Pancreas (tissue), 10 donors: Measurements from ENCODE around the gene USP10. TPM values are rescaled to one million over a fixed set of nuclear protein-coding genes. Genes with fewer than 3 reads are reported as not detected.
"Not testable (repeated sequence)": the region's sequence is repeated elsewhere in the genome, so short reads cannot be mapped to it uniquely, and the experiment has no call there.

Experiments used
- ATAC-seq, 4 donors: fragments of 200-7000 bp; cut with Tn5 transposase; one replicate each; pipeline versions ENCODE4 v1.8.0 to v1.9.1; 2020; ENCODE audit warnings: mild to moderate bottlenecking in 4 of 4, moderate library complexity in 4 of 4
- DNase-seq, 6 donors: peaks; one replicate each; pipeline ENCODE4 v3.0.0-alpha.2; 2020
- FAIRE-seq: peaks from 2 replicates; lab custom pipeline; 2012; peaks lifted over from hg19 to GRCh38; lab: Jason Lieb, UNC
- H3K27ac ChIP-seq, 4 donors: fragments of 200-600 bp; sonication (generic); 1 replicate in 3 of 4; 2 replicates in 1 of 4; pipeline versions ENCODE4 v1.5.0 to v1.8.0; 2020
- H3K27me3 ChIP-seq, 4 donors: fragments of 200-600 bp; one replicate each; pipeline ENCODE4 v1.8.0; 2021
- H3K36me3 ChIP-seq, 3 donors: fragments of 200-600 bp; sonication (generic) in 1 of 3; one replicate each; pipeline versions ENCODE4 v1.5.0 to v1.8.0; 2020 to 2021
- H3K4me1 ChIP-seq, 3 donors: fragments of 200-600 bp; one replicate each; pipeline ENCODE4 v1.8.0; 2021
- H3K4me3 ChIP-seq, 4 donors: fragments of 200-600 bp; sonication (generic) in 2 of 4; one replicate each; pipeline versions ENCODE4 v1.5.0 to v1.8.0; 2020 to 2021
- H3K9me3 ChIP-seq, 4 donors: fragments of 200-600 bp; one replicate each; pipeline ENCODE4 v1.8.0; 2021
- WGBS, 2 donors: extraction: QIAGEN DNeasy Blood & Tissue Kit; methylation state at CpG; one replicate each; pipeline ENCODE4 v1.1.7; 2013; 5-methylcytosine and 5-hydroxymethylcytosine counted together
- intact Hi-C, 3 donors: fragments of 100-400 bp; cut with DNase I; formaldehyde crosslinking; loops; one replicate each; pipeline versions ENCODE4 v1.11.1 to v1.14.2; 2022
- polyA plus RNA-seq, 2 donors: library from polyadenylated mRNA; stranded (reverse); fragments of 200-250 nt; gene quantifications; one replicate each; pipeline ENCODE4 v1.2.3, GENCODE V29; 2013
- total RNA-seq, 6 donors: library from RNA; stranded (reverse); fragmentation: NEBNext Ultra II Directional in 4 of 6; extraction: Animal tissue kit (Norgen Biotek cat#: 25700) in 4 of 6; gene quantifications; one replicate each; pipeline versions ENCODE4 v1.2.1 to v1.2.4, GENCODE V29; 2021 to 2023
- TF ChIP-seq, protein P1 (sequence below), 4 donors: fragments of 200-600 bp; sonication (generic) in 3 of 4; IDR thresholded peaks; one replicate each; pipeline versions ENCODE4 v1.5.0 to v1.8.0; 2021; ENCODE audit warnings: antibody characterized with exemption in 4 of 4
- donor health status: healthy with polysubstance abuse.
- donor health status: DM: no; HTN: no; CAD: no; lungs with moderate emphysema.
- donor health status: DM: no; HTN: no; CAD: no.
- donor health status: control.
- donor health status: control.
- donor health status: Bipolar disorder and iron deficiency.
- donor health status: DM: yes; HTN: yes; CAD: no.
- donor health status: DM: no; HTN: no; CAD: no.
- donor health status: DM: no; HTN: no; CAD: no.
- donor health status: DM: yes; HTN: yes; CAD: no.

USP10 gene
- total and polyA plus RNA-seq, 8 donors, result 11.4 to 40.6 (median 26.9) TPM

DNA sequence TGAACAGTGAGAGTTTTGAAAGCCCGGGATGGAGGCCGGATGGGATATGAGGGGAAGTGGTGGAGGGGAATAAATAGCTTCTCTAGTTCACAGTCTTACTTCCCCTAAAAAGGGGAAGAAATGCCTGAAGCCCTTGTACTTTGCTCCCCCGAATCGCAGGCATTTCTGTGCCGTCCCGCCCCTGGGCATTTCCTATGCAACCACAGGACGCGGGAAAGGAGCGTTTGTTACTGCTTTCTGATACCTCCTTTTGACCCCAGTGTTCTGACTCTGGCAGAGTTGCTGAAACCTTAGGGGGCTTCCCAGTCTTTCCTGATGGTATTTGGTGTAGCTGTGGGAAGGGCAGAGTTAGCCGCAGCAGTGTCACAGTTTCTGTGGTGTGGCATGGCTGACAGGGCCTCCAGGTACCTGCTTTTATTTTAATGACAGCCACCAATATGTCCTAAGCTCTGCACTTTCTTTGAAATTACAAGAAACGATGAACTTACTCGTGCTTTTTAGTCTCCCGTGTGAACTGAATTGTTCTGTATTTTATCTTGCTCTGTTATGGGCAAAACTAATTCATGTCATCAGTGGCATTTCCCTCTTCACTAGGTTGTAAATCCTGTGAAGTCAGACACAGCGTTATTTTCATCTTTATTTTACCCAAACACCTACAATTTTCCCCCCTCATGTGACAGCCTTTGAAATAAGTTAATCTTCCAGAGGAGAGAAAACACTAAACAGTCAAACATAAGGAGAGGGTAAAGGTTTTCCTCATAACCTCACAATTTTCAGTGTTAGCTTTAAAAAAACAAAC is 27.1 kb downstream of the USP10 start:
- TF ChIP-seq, protein P1, sequence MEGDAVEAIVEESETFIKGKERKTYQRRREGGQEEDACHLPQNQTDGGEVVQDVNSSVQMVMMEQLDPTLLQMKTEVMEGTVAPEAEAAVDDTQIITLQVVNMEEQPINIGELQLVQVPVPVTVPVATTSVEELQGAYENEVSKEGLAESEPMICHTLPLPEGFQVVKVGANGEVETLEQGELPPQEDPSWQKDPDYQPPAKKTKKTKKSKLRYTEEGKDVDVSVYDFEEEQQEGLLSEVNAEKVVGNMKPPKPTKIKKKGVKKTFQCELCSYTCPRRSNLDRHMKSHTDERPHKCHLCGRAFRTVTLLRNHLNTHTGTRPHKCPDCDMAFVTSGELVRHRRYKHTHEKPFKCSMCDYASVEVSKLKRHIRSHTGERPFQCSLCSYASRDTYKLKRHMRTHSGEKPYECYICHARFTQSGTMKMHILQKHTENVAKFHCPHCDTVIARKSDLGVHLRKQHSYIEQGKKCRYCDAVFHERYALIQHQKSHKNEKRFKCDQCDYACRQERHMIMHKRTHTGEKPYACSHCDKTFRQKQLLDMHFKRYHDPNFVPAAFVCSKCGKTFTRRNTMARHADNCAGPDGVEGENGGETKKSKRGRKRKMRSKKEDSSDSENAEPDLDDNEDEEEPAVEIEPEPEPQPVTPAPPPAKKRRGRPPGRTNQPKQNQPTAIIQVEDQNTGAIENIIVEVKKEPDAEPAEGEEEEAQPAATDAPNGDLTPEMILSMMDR (IDR thresholded peaks at IDR 0.05), result no peak
- DNase-seq, result no peak
- Histone ChIP-seq H3K36me3 (no peaks in the 10 kb centered on the region), H3K27me3 (no peaks in the 10 kb centered on the region), H3K4me3 (no peak overlapping the region), H3K9me3 (no peaks in the 10 kb centered on the region), H3K27ac (peak overlapping the region in 1 of 4 donors; percentile 9), H3K4me1 (peaks cover 13 to 33% (median 14%) of the 10 kb centered on the region in 3 donors)
- FAIRE-seq, result no peak
- intact Hi-C loops, result loop anchor here in 2 of 3 donors (5.0 to 10.0 kb wide), 3 partner anchors 52 to 215 kb away; no protein-coding TSS in a partner anchor
- ATAC-seq, result peak in 2 of 4 donors; percentile 21 to 43
- WGBS, 2 donors, result 77 to 82% methylated on average over 14 of the region's 14 CpGs

DNA sequence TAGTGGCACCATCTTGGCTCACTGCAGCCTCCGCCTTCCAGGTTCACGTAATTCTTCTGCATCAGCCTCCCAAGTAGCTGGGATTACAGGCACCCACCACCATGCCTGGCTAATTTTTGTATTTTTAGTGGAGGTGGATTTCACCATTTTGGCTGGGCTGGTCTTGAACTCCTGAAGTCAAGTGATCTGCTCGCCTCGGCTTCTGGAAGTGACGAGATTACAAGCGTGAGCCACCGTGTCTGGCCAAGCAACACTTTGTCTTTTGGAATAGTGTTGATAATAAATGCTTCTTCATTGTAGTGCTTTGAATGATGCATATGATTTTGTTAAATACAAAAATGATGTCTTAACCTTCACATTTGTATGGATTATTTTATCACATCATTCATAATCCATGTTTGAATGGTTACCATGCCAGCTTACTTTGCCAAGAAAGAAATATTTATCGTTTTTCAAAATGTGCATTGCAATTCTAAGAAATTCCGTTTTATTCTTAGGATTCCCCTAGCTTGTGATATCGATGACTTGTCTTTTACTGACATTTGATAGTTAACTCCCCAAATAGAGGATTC is 29.1 kb downstream of the USP10 start:
- intact Hi-C loops, result loop anchor here in 2 of 3 donors (5.0 to 10.0 kb wide), 3 partner anchors 54 to 217 kb away; no protein-coding TSS in a partner anchor
- no peak for FAIRE-seq
- no peaks in the 10 kb centered on the region for H3K36me3 ChIP-seq
- no peaks in the 10 kb centered on the region for H3K9me3 ChIP-seq
- H3K4me1 ChIP-seq, result peaks cover 8 to 29% (median 21%) of the 10 kb centered on the region in 3 donors
- H3K27ac ChIP-seq, result no peak overlapping the region
- no peaks in the 10 kb centered on the region for H3K27me3 ChIP-seq
- WGBS, 2 donors, result 87% methylated on average over 10 of the region's 10 CpGs
- TF ChIP-seq, protein P1 (IDR thresholded peaks at IDR 0.05), result no peak
- no peak overlapping the region for H3K4me3 ChIP-seq
- ATAC-seq, result no peak
- no peak for DNase-seq

DNA sequence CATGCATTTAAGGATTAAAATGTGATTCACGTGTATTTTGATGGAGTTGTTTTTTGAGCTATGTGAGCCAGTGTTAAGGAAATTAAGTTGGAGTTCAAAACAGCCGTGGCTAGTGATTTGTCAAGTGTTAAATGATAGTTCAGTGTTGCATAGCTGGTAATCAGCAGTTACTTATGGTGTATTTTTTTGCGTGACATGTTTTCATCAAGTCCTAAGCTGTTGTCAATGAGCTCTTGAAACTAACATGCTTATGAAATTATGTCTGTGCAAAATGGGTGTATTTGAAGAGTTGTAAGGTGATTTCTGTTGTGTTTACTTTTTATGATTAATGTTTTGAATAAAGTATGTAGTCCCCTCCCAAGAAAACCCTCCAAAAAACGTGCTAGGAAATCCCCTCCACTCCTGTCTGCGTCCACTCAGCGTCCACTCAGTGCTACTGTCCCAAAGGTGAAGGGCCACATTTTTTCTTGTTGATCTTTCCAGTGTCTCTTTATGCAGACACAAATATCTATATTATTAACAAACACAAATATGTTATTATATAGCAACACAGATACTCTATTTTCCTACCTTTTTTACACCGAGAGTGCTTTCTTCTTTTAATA is 30.0 kb downstream of the USP10 start:
- 32% methylated on average over 7 of the region's 7 CpGs for WGBS, 2 donors
- no peaks in the 10 kb centered on the region for H3K27me3 ChIP-seq
- intact Hi-C loops, result loop anchor here in 2 of 3 donors (5.0 to 10.0 kb wide), 3 partner anchors 55 to 218 kb away; no protein-coding TSS in a partner anchor
- peaks cover 7 to 22% (median 21%) of the 10 kb centered on the region in 3 donors for H3K4me1 ChIP-seq
- TF ChIP-seq, protein P1 (IDR thresholded peaks at IDR 0.05), result no peak
- DNase-seq (no peak), ATAC-seq (no peak), FAIRE-seq (no peak)
- no peaks in the 10 kb centered on the region for H3K36me3 ChIP-seq
- no peaks in the 10 kb centered on the region for H3K9me3 ChIP-seq
- H3K27ac ChIP-seq, result peak overlapping the region in 2 of 4 donors; percentile 13 to 36
- H3K4me3 ChIP-seq, result no peak overlapping the region

DNA sequence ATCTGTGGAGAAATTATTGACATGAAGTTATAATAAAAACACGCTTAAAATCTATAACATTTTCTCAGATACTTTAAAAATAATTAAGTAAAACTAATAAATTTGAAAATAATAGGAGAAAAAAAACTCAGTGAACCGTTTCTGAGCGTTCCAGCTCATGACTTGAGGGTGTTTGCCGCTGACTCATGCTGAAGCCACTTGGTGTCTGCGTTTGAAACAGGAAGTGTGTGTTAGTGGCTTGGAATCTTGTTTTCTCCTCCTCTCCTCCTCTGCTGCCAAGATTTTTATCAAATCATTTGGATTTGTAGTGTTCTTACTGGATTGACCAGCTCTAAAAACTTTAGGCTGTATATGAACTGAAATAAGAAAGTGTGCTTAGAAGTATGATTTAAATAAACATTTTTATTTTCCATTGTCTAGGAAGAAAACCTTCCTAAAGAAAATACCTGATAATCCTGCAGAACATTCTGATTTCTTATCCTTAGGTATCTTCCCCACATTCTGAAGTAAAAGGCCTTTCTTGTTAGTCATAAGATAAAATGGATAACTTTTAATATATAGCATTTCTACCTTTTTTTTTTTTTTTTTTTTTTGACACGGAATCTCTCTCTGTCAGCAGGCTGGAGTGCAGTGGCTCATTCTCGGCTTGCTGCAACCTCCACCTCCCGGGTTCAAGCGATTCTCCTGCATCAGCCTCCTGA is 30.8 kb downstream of the USP10 start:
- TF ChIP-seq, protein P1 (IDR thresholded peaks at IDR 0.05), result no peak

DNA sequence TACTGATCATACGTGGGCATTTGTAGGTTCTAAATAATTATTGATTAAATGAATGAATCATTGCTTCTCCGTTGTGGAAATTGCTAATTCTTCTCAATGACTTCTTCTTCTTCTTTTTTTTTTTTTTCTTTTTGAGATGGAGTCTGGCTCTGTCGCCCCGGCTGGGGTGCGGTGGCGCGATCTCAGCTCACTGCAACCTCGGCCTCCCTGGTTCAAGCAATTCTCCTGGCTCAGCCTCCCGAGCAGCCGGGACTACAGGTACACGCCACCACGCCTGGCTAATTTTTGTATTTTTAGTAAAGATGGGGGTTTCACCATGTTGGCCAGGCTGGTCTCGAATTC is 32.5 kb downstream of the USP10 start:
- H3K27me3 ChIP-seq, H3K36me3 ChIP-seq, DNase-seq, H3K9me3 ChIP-seq, H3K4me3 ChIP-seq, FAIRE-seq, H3K27ac ChIP-seq, ATAC-seq: not testable (repeated sequence)
- H3K4me1 ChIP-seq, result peaks cover 7 to 26% (median 22%) of the 10 kb centered on the region in 3 donors
- 93 to 96% methylated on average over 13 of the region's 13 CpGs for WGBS, 2 donors
- intact Hi-C loops, result loop anchor here in 1 of 3 donors (10.0 kb wide), 1 partner anchor 58 kb away; no protein-coding TSS in a partner anchor

More for the DNA sequence above, 30.8 kb downstream of the USP10 start:
- intact Hi-C loops, result loop anchor here in 1 of 3 donors (10.0 kb wide), 1 partner anchor 56 kb away; no protein-coding TSS in a partner anchor
- no peak overlapping the region for H3K4me3 ChIP-seq
- no peaks in the 10 kb centered on the region for H3K27me3 ChIP-seq
- DNase-seq, result peak in 2 of 6 donors; percentile 43 to 52
- H3K36me3 ChIP-seq, result no peaks in the 10 kb centered on the region
- peak; percentile 78 for FAIRE-seq
- no peaks in the 10 kb centered on the region for H3K9me3 ChIP-seq
- H3K27ac ChIP-seq, result peak overlapping the region in 2 of 4 donors; percentile 13 to 36
- ATAC-seq, result peak; percentile 63 to 89 (median 86)
- H3K4me1 ChIP-seq, result peaks cover 7 to 22% (median 21%) of the 10 kb centered on the region in 3 donors
- WGBS, 2 donors, result 33 to 40% methylated on average over 9 of the region's 9 CpGs
